GM19467 (cell line): ENCODE results near the gene MIA2.
"Not testable (repeated sequence)": the region's sequence is repeated elsewhere in the genome, so short reads cannot be mapped to it uniquely, and the experiment has no call there.

Source experiments
- ATAC-seq: cut with Tn5 transposase; IDR thresholded peaks from one replicate; pipeline ENCODE4 v1.9.1; 2021; ENCODE audit warnings: mild to moderate bottlenecking, moderate library complexity; ENCODE audit not compliant: unreplicated experiment

The MIA2 gene

GRCh38 chr14:39231751-39232553, 1.8 kb upstream of the MIA2 start:
- ATAC-seq, result not testable (repeated sequence)

DNA sequence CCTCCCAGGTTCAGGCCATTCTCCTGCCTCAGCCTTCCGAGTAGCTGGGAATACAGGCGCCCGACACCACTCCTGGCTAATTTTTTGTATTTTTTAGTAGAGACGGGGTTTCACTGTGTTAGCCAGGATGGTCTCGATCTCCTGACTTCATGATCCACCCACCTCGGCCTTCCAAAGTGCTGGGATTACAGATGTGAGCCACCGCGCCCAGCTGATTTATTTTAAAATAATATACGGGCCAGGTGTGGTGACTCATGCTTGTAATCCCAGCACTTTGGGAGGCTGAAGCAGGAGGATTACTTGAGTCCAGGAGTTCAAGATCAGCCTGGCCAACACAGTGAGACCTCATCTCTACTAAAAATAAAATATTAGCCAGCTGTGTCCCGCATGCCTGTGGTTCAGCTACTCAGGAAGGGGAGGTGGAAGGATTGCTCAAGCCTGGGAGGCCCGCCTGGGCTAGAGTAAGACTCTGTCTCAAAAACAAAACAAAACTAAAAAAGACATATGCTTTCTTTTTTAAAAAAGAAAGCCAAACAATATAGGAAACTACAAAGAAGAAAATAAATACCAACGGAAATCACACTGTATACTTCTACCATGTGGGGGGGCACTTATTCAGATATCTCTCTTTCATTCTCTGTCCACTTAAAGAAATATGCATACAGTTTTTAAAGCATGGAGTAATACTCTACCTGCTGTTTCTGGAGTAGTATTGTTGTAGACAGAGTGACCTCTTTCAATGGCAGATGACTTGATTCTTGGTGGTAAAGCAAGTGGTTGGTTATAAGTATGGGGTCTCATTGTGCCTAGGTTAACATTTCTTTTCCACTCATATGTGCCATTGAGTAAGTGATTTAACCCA, 930 bp upstream of the MIA2 start:
- ATAC-seq, result peak; percentile 33

DNA sequence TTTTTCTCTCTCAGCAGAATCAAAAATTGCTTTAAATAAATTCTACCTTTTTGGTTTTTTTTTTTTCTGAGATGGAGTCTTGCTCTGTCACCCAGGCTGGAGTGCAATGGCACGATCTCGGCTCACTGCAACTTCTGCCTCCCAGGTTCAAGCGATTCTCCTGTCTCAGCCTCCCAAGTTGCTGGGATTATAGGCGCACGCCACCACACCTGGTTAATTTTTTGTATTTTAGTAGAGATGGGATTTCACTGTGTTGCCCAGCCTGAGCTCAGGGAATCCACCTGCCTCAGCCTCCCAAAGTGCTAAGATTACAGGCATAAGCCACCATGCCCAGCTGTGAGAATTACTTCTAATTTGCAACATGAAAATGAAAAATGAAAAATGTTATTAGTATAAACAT, 1.3 kb downstream of the MIA2 start:
- ATAC-seq, result not testable (repeated sequence)

DNA sequence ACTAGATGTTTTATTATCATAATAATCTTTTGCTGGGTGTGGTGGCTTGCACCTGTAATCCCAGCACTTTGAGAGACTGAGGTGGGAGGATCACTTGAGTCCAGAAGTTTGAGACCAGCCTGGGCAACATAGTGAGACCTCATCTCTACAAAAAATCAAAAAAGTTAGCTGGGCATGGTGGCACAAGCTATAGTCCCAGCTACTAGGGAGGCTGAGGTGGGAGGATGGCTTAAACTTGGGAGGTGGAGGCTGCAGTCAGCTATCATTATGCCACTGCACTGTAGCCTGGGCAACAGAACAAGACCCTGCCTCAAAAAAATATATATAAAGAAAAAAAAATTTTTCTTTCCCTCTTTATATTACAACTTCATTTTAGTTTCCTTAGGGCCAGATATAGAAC, 1.8 kb downstream of the MIA2 start:
- ATAC-seq, result not testable (repeated sequence)

DNA sequence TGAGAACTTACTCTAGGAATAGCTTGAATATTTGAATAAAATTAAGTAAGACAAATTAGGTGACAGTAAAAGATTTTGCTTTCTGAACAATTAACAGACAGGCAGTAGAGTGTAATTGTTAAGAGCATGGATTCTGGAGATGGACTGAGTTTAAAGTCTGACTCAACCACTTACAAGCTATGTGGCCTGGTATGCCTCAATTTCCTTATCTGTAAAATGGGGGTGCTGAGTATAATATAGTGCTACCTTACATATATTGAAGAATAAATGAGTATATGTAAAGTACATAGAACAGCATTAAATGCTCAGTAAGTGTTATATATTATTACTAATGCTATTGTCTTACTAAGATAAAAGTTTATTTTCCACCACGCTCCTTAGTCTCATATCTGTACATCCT, 7.1 kb downstream of the MIA2 start:
- ATAC-seq, result no peak

DNA sequence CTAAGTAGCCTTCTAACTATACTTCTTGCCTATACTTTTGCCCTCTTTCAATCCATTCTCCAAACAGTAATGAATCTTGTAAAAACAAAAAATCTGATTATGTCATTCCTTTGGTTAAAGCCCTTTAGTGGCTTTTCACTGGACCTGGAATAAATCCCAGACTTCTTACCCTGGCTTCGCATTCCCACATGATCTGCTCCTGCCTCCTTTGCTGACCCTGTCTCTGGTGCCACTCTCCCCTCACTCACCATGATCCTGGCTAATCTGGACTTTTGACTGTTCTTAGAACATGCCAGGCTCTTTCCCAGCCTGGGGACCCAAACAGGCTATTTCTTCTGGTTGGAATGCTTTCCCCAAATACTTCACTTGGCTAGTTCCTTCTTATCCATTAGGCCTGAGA, 7.9 kb downstream of the MIA2 start:
- no peak for ATAC-seq

GRCh38 chr14:39243831-39244230, 10.1 kb downstream of the MIA2 start:
- ATAC-seq, result no peak

DNA sequence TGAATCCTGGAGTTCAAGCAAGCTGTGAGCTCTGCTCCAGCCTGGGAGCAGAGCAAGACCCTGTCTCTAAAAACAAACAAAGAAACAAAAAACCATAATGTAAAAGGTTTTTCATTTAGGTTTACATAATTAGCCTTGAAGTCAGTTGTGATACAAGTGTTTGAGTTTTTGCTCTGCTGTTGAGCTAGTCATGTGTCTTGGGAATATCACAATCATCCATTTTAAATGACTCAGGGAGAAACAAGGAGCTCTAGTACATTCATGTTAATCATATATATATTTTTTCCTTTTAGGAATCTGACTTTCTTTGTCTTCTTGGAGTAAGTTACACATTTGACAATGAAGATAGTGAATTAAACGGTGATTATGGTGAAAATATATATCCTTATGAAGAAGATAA, 12.9 kb downstream of the MIA2 start:
- ATAC-seq, result no peak

GRCh38 chr14:39247256-39247655, 13.5 kb downstream of the MIA2 start:
- no peak for ATAC-seq

DNA sequence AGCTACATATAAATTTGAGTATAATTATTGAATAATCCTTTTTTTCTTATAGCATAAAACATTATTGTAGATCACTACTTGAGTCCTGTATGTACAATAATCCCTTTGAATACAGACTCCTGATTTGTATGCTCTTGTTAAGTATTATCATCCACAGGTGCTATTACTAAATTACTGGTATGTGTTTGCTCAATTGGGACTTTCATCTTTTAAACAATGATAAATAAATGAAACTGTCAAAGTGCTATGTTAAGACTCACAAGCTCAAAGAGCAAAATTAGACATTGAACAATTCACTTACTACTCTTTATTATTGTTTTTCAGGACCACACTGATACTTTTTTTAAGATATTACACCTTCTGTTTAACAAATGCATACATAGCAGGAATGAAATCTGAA, 17.8 kb downstream of the MIA2 start:
- no peak for ATAC-seq

DNA sequence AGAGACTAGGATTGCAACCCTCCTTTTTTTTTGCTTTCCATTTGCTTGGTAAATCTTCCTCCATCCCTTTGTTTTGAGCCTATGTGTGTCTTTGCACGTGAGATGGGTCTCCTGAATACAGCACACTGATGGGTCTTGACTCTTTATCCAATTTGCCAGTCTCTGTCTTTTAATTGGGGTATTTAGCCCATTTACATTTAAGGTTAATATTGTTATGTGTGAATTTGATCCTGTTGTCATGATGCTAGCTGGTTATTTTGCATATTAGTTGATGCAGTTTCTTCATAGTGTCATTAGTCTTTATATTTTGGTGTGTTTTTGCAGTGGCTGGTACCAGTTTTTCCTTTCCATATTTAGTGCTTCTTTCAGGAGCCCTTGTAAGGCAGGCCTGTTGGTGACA, 23.7 kb downstream of the MIA2 start:
- not testable (repeated sequence) for ATAC-seq

DNA sequence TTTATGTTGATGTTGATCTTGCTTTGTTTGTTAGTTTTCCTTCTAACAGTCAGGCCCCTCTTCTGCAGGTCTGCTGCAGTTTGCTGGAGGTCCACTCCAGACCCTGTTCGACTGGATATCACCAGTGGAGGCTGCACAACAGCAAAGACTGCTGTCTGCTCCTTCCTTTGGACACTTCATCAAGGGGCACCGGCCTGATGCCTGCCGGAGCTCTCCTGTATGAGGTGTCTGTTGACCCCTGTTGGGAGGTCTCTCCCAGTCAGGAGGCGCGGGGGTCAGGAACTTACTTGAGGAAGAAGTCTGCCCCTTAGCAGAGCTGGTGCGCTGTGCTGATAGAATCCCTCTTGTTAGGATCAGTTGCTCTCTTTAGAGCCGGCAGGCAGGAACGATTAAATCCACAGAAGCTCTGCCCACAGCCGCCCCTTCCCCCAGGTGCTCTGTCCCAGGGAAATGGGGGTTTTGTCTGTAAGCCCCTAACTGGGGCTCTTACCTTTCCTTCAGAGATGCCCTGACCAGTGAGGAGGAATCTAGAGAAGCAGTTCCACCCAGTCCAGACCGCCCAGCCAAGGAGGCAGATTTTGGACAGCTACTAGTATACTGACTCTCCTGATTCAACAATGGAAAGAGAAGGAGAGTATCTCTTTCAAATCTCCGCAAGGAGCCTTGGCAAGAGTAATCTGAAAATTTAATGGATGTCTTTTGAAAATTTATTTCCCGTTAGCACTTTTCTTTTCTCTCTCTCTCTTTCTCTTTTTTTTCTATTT, 25.2 kb downstream of the MIA2 start:
- ATAC-seq, result no peak

GRCh38 chr14:39260161-39260560, 26.4 kb downstream of the MIA2 start:
- ATAC-seq, result not testable (repeated sequence)

- not testable (repeated sequence) for ATAC-seq
Measured at GRCh38 chr14:39262214-39262613, 28.5 kb downstream of the MIA2 start.

DNA sequence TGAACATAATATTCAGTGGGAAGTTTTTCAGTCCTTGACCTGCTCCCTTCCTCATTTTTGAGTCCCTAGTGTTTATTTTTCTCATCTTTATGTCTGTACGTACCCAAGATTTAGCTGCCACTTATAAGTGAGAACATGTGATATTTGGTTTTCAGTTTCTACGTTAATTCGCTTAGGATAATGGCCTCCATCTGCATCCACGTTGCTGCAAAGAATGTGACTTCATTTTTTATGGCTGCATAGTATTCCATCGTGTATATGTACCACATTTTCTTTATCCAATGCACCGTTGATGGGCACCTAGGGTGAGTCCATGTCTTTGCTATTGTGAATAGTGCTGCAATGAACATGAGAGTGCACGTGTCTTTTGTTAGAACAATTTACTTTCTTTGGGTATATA, 30.3 kb downstream of the MIA2 start:
- ATAC-seq, result no peak

DNA sequence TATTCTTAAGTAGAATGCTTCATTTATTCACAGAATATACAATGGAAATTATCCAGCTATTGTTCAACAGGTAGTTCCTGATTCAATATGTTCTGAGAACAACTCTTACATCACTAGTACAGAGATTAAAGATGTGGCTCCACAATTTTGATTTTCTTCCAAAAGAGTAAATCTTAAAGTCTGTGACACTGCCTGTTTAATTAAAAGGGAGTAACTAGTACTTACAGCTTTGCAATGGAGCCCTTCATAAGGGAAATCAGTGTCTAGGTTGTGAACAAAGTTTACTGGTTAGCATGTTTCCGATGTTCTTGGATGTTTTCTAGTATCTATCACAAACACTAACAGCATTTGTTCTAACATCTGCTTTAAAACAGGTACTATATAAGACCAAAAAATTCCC, 30.8 kb downstream of the MIA2 start:
- ATAC-seq, result no peak

GRCh38 chr14:39265033-39265432, 31.3 kb downstream of the MIA2 start:
- no peak for ATAC-seq

- ATAC-seq, result no peak
Measured at GRCh38 chr14:39265806-39266524, 32.2 kb downstream of the MIA2 start.

GRCh38 chr14:39266525-39266870, 32.8 kb downstream of the MIA2 start:
- ATAC-seq, result peak; percentile 42

DNA sequence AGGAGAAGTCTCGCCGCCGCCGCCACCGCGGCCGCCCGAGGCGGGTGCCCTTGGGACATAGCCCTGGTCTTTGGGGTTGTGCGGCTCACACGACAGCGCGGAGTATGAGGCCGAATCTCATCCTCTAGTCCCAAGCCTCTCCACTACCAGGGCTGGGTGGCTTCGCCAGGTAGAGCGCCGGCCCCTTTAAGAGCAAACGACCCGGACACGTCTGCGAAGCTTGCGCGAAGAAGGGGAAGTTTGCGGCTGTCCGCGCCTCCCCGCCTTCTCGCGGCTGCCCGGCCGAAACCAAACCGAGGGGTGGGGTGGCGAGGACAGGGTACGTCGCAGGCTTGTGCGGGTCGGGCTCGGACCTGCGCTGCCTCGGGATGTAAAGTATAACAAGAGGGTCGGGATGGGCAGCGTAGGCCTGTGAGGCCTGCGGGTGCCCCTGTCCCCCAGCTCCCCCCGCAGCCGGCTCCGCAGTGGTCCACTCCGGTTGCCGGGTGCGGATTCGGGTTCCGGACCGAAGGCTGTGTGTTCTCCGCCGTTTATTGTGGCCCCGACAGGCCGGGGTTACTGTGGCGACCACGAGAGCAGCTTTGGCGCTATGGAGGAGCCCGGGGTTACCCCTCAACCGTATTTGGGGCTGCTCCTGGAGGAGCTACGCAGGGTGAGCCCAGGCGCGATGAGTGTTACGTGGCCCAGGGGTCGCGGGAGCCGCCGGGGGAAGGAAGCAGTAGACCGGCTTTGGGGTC, 33.3 kb downstream of the MIA2 start:
- peak; percentile 85 for ATAC-seq
